Activated naive CD4-positive, alpha-beta T cell treated with anti-CD3 and anti-CD28 coated beads for 36 hours (primary cell): ENCODE measurements around the gene GAS7. TPM values are rescaled to one million over a fixed set of nuclear protein-coding genes. Genes with fewer than 3 reads are reported as not detected.

Source experiments
- CTCF ChIA-PET: fragments of 350-600 bp; sonication (Branson Sonifier 250); formaldehyde crosslinking; loops from one replicate; lab custom pipeline; 2021; ENCODE audit warnings: antibody characterized with exemption; lab: Charles Lee
- DNase-seq: peaks from one replicate; pipeline ENCODE4 v3.0.0-alpha.2; 2020
- H3K27ac Mint-ChIP-seq: one replicate; pipeline ENCODE4 v1.8.0; 2021; ENCODE audit warnings: mild to moderate bottlenecking, mixed read lengths
- H3K27me3 Mint-ChIP-seq: one replicate; pipeline ENCODE4 v1.8.0; 2021; ENCODE audit warnings: low read depth, mixed read lengths
- H3K36me3 Mint-ChIP-seq: one replicate; pipeline ENCODE4 v1.8.0; 2021; ENCODE audit warnings: low read depth, mixed read lengths
- H3K4me1 Mint-ChIP-seq: one replicate; pipeline ENCODE4 v1.8.0; 2021; ENCODE audit warnings: low read depth, mixed read lengths
- H3K4me3 Mint-ChIP-seq: one replicate; pipeline ENCODE4 v1.8.0; 2021; ENCODE audit warnings: mild to moderate bottlenecking, moderate library complexity, mixed read lengths
- H3K9me3 Mint-ChIP-seq: one replicate; pipeline ENCODE4 v1.8.0; 2021; ENCODE audit warnings: mixed read lengths
- intact Hi-C: fragments of 100-400 bp; cut with micrococcal nuclease; formaldehyde crosslinking; loops from one replicate; pipeline ENCODE4 v1.15.1; 2023
- total RNA-seq, 2 experiments: library from RNA; stranded (reverse); gene quantifications; one replicate each; pipeline ENCODE4 v1.2.3, GENCODE V29; 2021

Gene GAS7
- total RNA-seq, 2 experiments from 2014 or later: 0.31 to 0.52 TPM

DNA sequence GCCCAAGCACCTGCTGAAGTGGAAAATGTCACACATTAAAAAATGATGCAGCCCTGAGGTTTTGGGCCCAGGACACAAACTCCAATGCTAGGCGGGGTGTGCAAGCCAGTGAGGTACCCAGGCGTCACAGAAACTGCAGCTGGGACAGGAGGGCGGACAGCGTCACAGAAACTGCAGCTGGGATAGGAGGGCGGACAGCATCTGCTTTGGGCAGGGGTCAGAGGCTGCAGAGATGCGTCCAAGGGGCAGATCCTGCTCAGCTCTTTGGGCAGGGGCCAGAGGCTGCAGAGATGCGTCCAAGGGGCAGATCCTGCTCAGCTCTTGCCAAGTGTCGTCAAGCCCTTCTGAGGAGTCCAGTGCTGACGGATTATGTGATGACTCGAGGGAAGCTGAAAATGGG is 249.5 kb downstream of the GAS7 start:
- CTCF ChIA-PET: no interaction called here
- Mint-ChIP-seq H3K27ac (no peak overlapping the region), H3K36me3 (no peaks in the 10 kb centered on the region), H3K4me1 (no peaks in the 10 kb centered on the region), H3K27me3 (no peaks in the 10 kb centered on the region), H3K4me3 (no peak overlapping the region), H3K9me3 (no peaks in the 10 kb centered on the region)
- DNase-seq: no peak
- intact Hi-C loops: no loop called here

DNA sequence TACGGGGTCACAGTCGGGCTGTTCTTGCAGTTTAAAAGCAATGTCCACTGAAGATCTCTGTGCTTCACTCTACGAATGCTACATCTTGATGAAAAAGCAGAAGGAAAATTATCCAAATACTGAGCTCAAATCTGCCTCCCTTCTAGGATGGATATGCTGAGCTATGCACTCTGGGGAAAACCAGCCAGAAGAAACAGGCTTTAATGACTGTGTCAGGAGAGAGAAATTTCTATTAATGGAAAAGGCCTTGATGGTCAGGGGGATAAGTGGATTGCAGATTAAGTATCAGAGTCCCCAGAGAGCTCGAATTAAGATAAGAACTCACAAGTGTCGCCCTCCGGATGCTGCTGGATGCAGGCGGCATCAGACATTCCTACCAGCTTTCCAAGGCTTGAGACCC is 253.7 kb downstream of the GAS7 start:
- H3K36me3 Mint-ChIP-seq: no peaks in the 10 kb centered on the region
- H3K9me3 Mint-ChIP-seq: no peaks in the 10 kb centered on the region
- no peak for DNase-seq
- H3K27me3 Mint-ChIP-seq: peaks cover 2% of the 10 kb centered on the region
- CTCF ChIA-PET: no interaction called here
- intact Hi-C loops: no loop called here
- no peaks in the 10 kb centered on the region for H3K4me1 Mint-ChIP-seq
- H3K27ac Mint-ChIP-seq: no peak overlapping the region
- no peak overlapping the region for H3K4me3 Mint-ChIP-seq

DNA sequence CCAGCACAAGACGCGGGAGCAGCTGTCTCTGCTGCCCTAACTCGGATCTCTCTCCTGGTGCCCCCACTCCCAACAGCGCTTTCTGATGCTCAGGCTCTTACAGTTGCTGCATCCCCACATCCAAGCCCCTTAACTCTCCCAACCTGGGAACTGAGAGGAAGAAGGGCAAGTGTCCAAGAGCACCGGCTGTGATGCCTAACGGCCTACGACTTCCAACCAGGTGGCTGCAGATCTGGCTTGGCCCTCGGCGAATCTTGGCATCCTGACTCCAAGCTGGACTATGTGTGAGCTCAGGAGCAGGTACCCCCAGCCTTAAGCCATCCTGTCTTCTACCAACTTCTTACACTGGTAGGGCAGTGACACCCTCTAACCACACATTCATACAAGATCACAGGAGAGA is 255.1 kb downstream of the GAS7 start:
- H3K4me3 Mint-ChIP-seq: no peak overlapping the region
- H3K36me3 Mint-ChIP-seq: no peaks in the 10 kb centered on the region
- H3K4me1 Mint-ChIP-seq: no peaks in the 10 kb centered on the region
- CTCF ChIA-PET: no interaction called here
- H3K27ac Mint-ChIP-seq: no peak overlapping the region
- DNase-seq: no peak
- intact Hi-C loops: no loop called here
- H3K9me3 Mint-ChIP-seq: peaks cover 5% of the 10 kb centered on the region
- peaks cover 2% of the 10 kb centered on the region for H3K27me3 Mint-ChIP-seq

DNA sequence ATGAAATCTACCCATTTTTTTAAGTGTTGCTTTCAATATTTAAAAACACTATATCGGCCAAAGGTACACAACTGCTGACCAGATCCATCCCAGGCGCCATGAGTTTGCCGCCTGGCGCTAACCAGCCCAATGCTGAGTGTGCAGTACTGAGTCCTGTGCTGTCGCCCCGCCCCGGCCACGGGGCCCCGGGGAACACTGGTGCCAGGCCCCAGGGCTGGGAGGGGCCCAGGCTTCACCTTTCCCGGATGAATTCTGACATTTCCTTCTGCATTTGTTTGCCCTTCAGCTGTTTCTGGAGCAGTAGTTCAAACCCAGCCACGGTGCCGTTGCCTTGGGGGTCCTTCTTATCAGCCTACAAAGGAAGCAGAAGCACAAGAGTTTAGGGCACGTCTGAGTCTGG is 255.5 kb downstream of the GAS7 start:
- CTCF ChIA-PET: no interaction called here
- intact Hi-C loops: no loop called here
- H3K27ac Mint-ChIP-seq: no peak overlapping the region
- no peak for DNase-seq
- H3K4me3 Mint-ChIP-seq: no peak overlapping the region
- no peaks in the 10 kb centered on the region for H3K36me3 Mint-ChIP-seq
- no peaks in the 10 kb centered on the region for H3K4me1 Mint-ChIP-seq
- H3K9me3 Mint-ChIP-seq: peaks cover 6% of the 10 kb centered on the region
- peaks cover 2% of the 10 kb centered on the region for H3K27me3 Mint-ChIP-seq

DNA sequence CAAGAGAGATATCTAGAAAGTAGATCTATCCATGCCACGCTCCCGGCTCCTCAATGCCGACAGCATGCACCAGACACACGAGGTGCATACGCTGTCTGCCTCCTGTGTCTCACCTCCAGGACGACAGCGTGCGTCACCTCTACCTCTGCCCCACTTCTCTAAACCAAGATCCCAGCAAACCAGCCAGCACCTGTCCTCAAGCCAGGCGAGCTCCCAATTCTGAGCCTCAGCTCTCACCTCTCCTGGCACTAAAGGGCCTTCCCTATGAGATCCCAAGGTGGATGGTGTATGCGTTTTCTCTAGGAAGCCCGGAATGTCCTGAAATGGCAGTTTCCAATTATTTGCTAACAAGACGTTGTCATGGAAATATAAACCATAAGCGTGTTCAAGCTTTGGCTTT is 257.1 kb downstream of the GAS7 start:
- peaks cover 2% of the 10 kb centered on the region for H3K27me3 Mint-ChIP-seq
- CTCF ChIA-PET: interaction anchor here (1.1 kb wide), 1 partner anchor 16 kb away, joined by 3 read pairs; no protein-coding TSS in a partner anchor
- no peak for DNase-seq
- H3K9me3 Mint-ChIP-seq: peaks cover 9% of the 10 kb centered on the region
- intact Hi-C loops: no loop called here
- H3K4me3 Mint-ChIP-seq: no peak overlapping the region
- H3K4me1 Mint-ChIP-seq: no peaks in the 10 kb centered on the region
- no peaks in the 10 kb centered on the region for H3K36me3 Mint-ChIP-seq
- H3K27ac Mint-ChIP-seq: no peak overlapping the region

DNA sequence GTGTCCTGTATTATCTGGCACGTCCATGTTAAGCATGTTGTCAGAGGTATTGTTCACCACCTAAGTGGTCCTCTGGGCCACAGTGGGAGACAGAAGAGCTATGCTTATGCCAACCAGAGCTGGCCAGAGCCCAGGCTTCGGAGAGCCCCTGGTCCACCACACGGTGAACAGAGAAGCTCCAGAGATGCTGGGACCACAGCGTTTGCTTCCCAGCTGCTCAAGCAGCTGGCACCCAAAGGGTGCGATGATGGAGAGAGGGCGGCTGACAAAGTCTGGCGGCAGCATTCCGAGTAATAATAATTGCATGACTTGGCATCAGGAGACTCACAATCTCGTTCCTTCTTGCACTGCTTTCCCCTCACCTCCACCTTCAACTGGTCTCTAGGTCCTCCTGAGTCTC is 257.6 kb downstream of the GAS7 start:
- CTCF ChIA-PET: interaction anchor here (1.1 kb wide), 1 partner anchor 16 kb away, joined by 3 read pairs; no protein-coding TSS in a partner anchor
- DNase-seq: no peak
- Mint-ChIP-seq H3K27ac (no peak overlapping the region), H3K9me3 (peaks cover 9% of the 10 kb centered on the region), H3K36me3 (no peaks in the 10 kb centered on the region), H3K4me1 (no peaks in the 10 kb centered on the region), H3K4me3 (no peak overlapping the region), H3K27me3 (peaks cover 2% of the 10 kb centered on the region)
- intact Hi-C loops: no loop called here

DNA sequence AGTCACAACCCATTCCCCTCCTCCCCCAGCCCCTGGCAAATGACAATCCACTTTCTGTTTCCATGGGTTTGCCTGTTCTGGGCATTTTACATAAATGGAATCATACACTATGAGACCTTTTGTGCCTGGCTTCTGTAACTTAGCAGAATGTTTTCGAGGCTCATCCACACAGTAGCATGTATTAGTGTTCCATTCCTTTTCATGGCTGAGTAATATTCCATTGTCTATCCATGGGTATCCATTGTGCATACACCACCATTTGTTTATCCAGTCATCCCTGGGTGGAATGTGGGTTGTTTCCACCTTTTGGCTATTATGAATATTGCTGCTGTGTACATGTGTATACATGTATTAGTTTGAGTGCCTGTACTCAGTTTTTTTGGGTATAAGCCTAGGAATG is 259.6 kb downstream of the GAS7 start:
- Mint-ChIP-seq H3K36me3 (no peaks in the 10 kb centered on the region), H3K4me1 (no peaks in the 10 kb centered on the region), H3K9me3 (peaks cover 9% of the 10 kb centered on the region), H3K27me3 (peaks cover 2% of the 10 kb centered on the region), H3K4me3 (no peak overlapping the region), H3K27ac (no peak overlapping the region)
- intact Hi-C loops: no loop called here
- DNase-seq: no peak
- CTCF ChIA-PET: no interaction called here

DNA sequence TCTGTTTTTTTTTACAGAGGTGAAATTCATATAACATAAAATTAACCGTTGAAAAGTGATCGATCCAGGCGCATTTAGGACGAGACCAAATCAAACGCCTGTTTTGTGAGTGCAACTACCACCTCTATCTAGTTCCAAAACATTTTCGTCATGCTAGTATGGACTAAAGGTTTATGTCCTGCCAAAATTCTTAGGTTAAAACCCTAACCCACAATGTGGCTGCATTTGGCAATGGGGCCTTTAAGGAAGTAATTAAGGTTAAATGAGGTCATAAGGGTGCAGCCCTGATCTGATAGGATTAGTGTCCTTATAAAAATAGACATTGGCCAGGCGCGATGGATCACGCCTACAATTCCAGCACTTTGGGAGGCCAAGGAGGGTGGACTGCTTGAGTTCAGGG is 260.5 kb downstream of the GAS7 start:
- no peak for DNase-seq
- no peak overlapping the region for H3K27ac Mint-ChIP-seq
- no peak overlapping the region for H3K4me3 Mint-ChIP-seq
- intact Hi-C loops: no loop called here
- H3K9me3 Mint-ChIP-seq: peaks cover 9% of the 10 kb centered on the region
- H3K4me1 Mint-ChIP-seq: no peaks in the 10 kb centered on the region
- no peaks in the 10 kb centered on the region for H3K27me3 Mint-ChIP-seq
- CTCF ChIA-PET: no interaction called here
- no peaks in the 10 kb centered on the region for H3K36me3 Mint-ChIP-seq

DNA sequence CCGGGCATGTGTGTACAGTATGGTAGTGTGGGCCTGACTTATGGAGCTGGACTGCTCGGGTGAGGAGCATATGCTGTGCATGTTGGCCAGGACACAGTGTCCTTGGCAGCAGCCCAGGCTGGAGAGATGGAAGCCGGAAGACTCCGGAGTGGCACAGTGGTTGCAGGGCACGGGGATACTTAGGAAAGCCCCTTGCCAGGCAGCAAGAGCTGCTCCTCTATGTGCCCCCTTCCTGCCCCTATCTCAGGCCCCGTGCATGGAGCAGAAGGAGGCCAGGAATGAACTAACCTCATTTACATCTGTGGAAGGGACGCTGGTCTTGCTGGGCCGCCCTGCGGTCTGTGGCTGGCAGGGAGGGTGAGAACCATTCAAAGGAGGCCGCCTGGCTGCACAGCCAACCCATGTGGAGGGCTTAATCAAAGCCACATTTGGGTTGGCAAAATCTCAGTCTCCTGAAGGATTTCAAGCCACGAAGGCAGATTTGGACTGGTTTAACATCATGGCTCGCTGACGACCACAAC is 261.1 kb downstream of the GAS7 start:
- no peaks in the 10 kb centered on the region for H3K36me3 Mint-ChIP-seq
- H3K27ac Mint-ChIP-seq: no peak overlapping the region
- H3K4me1 Mint-ChIP-seq: no peaks in the 10 kb centered on the region
- intact Hi-C loops: no loop called here
- H3K9me3 Mint-ChIP-seq: peaks cover 9% of the 10 kb centered on the region
- H3K4me3 Mint-ChIP-seq: no peak overlapping the region
- no peak for DNase-seq
- no peaks in the 10 kb centered on the region for H3K27me3 Mint-ChIP-seq
- CTCF ChIA-PET: no interaction called here

DNA sequence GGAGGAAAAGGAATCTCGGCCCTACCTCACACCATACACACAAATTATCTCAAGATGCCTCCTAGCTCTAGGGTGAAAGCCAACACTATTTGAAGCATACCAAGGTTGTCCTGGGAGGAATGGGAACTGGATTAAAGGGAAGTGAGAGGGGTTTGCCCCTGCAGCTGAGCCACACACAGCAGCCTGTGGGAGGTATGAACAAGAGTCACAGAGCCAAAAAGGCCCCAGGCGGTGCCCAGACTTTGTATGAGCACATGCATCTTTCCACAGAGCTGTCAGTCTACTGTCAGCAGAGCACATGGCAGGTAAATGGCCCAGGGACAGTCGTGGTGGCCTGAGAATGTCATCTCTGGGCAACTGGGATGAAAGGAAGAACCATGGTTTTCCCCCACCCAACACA is 262.3 kb downstream of the GAS7 start:
- intact Hi-C loops: no loop called here
- Mint-ChIP-seq H3K27me3 (no peaks in the 10 kb centered on the region), H3K36me3 (no peaks in the 10 kb centered on the region), H3K4me1 (no peaks in the 10 kb centered on the region), H3K9me3 (peaks cover 9% of the 10 kb centered on the region), H3K4me3 (no peak overlapping the region), H3K27ac (no peak overlapping the region)
- DNase-seq: no peak
- CTCF ChIA-PET: no interaction called here

DNA sequence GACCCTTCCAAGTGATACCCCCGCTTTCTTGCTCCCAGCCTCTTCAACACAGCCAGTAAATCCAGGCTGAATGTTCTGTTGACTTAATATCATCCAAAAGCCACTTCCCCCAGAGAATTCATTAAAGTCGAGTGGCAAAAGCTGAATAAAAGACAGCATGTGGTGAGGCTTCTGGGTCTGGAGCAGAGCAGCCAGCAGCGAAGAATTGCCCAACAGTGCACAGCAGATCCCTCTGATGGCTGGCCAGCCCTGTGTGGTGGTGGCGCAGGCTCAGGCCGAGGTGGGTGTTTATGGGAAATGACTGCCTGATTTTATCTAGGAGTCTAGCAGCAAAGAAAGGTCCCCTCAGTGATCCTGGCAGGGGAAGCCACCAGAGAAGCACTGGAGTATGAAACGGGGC is 263.0 kb downstream of the GAS7 start:
- no peak overlapping the region for H3K27ac Mint-ChIP-seq
- H3K4me3 Mint-ChIP-seq: no peak overlapping the region
- CTCF ChIA-PET: interaction anchor here (1.2 kb wide), 1 partner anchor 11 kb away, joined by 3 read pairs; no protein-coding TSS in a partner anchor
- H3K9me3 Mint-ChIP-seq: peaks cover 9% of the 10 kb centered on the region
- no peaks in the 10 kb centered on the region for H3K36me3 Mint-ChIP-seq
- DNase-seq: no peak
- H3K27me3 Mint-ChIP-seq: no peaks in the 10 kb centered on the region
- intact Hi-C loops: no loop called here
- no peaks in the 10 kb centered on the region for H3K4me1 Mint-ChIP-seq

DNA sequence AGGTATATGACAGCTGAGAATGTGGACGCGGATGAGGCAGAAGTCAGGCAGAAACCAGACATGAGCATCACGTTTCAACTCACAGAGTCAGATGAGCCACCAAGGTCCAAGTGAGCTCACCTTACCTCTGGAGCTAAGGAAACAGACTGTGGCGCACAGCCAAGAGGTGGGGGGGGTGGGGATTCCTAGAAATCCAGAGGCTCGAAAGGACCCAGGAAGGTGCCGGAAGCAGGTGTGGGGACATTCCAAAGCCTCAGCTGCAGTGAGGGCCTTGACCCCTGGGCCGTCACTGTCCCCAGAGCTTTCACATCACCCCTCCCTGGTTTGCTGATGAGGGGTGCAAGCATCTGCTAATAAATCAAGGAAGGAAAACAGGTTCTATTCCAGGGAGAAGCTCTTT is 264.1 kb downstream of the GAS7 start:
- no peak overlapping the region for H3K4me3 Mint-ChIP-seq
- no peaks in the 10 kb centered on the region for H3K4me1 Mint-ChIP-seq
- CTCF ChIA-PET: interaction anchor here (1.2 kb wide), 1 partner anchor 10 kb away, joined by 3 read pairs; no protein-coding TSS in a partner anchor
- peaks cover 9% of the 10 kb centered on the region for H3K9me3 Mint-ChIP-seq
- intact Hi-C loops: no loop called here
- no peaks in the 10 kb centered on the region for H3K36me3 Mint-ChIP-seq
- H3K27ac Mint-ChIP-seq: no peak overlapping the region
- no peaks in the 10 kb centered on the region for H3K27me3 Mint-ChIP-seq
- no peak for DNase-seq

DNA sequence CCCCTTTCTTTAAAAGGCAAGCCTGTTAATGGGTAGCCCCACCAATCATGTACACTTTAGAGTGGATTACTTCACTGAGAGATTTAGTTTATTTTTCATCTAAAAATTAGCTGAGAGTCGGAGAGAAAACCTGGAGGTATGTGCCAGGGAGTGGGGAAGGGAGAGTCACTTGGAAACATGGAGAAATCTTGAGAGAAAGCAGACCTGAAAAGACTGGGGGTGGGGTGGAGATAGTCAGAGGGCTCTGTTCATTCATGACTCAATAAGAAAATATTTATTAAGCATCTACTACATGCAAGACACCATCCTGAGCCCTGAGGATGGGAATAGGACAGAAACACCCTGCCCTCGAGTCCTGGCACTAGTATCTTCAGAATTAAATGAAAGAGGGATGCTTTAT is 265.9 kb downstream of the GAS7 start:
- peaks cover 3% of the 10 kb centered on the region for H3K9me3 Mint-ChIP-seq
- H3K4me3 Mint-ChIP-seq: no peak overlapping the region
- H3K27ac Mint-ChIP-seq: no peak overlapping the region
- H3K27me3 Mint-ChIP-seq: no peaks in the 10 kb centered on the region
- intact Hi-C loops: no loop called here
- DNase-seq: no peak
- no peaks in the 10 kb centered on the region for H3K36me3 Mint-ChIP-seq
- no peaks in the 10 kb centered on the region for H3K4me1 Mint-ChIP-seq
- CTCF ChIA-PET: no interaction called here
